ENCODE data around the gene NSD1.
"Not testable (repeated sequence)": the region's sequence is repeated elsewhere in the genome, so short reads cannot be mapped to it uniquely, and the experiment has no call there.

The NSD1 gene

GRCh38 chr5:177175336-177175735, 41.8 kb downstream of the NSD1 start:
- no peak for DNase-seq (ENCODE audit: low read depth in 2 of 2)

- DNase-seq (ENCODE audit: low read depth in 2 of 2) = no peak
Measured at GRCh38 chr5:177176175-177176711, 42.7 kb downstream of the NSD1 start.

DNA sequence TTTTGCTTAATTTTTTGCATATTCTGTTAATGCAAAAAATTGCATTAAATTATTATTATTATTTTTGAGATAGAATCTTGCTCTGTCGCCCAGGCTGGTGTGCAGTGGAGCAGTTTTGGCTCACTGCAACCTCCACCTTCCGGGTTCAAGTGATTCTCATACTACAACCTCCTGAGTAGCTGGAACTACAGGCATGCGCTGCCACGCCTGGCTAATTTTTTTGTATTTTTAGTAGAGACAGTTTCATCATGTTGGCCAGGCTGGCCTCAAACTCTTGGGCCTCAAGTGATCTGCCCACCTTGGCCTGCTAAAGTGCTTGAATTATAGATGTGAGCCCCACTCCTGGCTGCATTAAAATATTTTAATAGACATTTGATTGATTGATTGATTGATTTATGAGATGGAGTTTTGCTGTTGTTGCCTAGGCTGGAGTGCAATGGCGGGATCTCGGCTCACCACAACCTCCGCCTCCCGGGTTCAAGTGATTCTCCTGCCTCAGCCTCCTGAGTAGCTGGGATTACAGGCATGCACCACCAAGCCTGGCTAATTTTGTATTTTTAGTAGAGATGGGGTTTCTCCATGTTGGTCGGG, 44.4 kb downstream of the NSD1 start:
- DNase-seq (ENCODE audit: low read depth in 2 of 2) = not testable (repeated sequence)

- DNase-seq (ENCODE audit: low read depth in 2 of 2) = no peak
Measured at GRCh38 chr5:177178733-177179304, 45.2 kb downstream of the NSD1 start.

DNA sequence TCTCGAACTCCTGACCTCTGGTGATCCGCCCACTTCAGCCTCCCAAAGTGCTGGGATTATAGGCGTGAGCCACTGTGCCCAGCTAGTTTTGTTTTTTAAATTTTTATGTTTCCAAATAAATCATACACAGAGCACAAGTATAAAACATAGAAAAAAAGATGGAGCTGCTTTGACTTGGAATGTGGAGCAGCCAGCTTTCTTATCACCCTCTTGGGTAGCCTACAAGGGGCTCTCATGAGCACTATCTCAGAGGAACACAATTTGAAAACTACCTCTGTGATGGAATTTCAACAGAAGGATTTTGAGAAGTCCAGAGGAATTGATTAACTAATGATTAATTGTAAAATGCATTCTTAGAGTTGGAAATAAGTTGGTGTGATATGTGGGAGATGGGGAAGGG, 45.9 kb downstream of the NSD1 start:
- no peak for DNase-seq (ENCODE audit: low read depth in 2 of 2)

- DNase-seq (ENCODE audit: low read depth in 2 of 2) = no peak
Measured at GRCh38 chr5:177183142-177183541, 49.6 kb downstream of the NSD1 start.

GRCh38 chr5:177183766-177184360, 50.3 kb downstream of the NSD1 start:
- DNase-seq (ENCODE audit: low read depth in 2 of 2) = no peak

DNA sequence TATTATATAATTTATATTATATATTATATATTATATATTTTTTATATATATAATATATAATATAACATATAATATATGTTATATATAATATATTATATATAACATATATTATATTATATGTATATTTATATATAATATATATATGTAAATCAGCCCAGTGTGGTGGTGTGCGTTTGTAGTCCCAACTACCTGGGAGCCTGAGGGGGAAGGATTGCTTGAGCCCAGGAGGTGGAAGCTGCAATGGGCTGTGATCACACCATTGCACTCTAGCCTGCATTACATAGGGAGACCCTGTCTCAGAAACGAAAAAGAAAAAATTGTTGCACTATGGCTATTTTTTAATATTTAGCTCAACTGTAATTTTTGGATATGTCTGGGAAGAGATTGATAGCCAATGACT, 52.4 kb downstream of the NSD1 start:
- no peak for DNase-seq (ENCODE audit: low read depth in 2 of 2)

- no peak for DNase-seq (ENCODE audit: low read depth in 2 of 2)
Measured at GRCh38 chr5:177186645-177187044, 53.1 kb downstream of the NSD1 start.

- DNase-seq (ENCODE audit: low read depth in 2 of 2) = no peak
Measured at GRCh38 chr5:177188775-177189174, 55.2 kb downstream of the NSD1 start.

DNA sequence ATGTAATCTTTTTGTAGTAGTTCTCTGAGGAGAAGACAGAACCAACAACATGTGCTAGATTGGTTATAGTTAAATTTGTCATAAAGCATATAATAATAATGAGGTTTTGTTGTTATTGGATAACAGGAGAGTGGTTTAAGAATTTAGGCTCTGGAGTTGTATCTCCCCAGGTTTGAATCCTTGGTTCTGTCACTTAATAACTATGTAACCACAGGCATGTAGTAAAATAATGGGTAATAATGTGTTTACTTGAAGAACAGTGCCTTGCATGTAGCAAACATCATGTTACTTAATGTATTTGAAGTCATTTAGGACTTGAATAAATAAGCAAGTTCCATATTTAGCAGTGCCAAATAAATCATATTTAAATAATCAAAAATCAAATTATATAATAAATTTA, 55.8 kb downstream of the NSD1 start:
- no peak for DNase-seq (ENCODE audit: low read depth in 2 of 2)

GRCh38 chr5:177189965-177190364, 56.4 kb downstream of the NSD1 start:
- DNase-seq (ENCODE audit: low read depth in 2 of 2) = no peak

DNA sequence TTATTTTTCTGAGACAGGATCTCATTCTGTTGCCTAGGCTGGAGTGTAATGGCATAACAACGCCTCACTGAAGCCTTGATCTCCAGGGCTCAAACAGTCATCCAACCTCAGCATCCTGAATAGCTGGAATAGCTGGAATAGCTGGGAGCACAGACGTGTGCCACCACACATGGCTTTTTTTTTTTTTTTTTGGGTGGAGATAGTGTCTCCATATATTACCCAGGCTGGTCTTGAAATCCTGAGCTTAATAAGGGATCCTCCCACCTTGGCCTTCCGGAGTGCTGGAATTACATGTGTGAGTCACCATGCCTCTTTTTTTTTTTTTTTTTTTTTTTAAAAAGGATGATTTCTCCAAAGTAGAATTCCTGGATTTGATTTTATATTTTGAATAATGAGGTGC, 60.7 kb downstream of the NSD1 start:
- no peak for DNase-seq (ENCODE audit: low read depth in 2 of 2)

DNA sequence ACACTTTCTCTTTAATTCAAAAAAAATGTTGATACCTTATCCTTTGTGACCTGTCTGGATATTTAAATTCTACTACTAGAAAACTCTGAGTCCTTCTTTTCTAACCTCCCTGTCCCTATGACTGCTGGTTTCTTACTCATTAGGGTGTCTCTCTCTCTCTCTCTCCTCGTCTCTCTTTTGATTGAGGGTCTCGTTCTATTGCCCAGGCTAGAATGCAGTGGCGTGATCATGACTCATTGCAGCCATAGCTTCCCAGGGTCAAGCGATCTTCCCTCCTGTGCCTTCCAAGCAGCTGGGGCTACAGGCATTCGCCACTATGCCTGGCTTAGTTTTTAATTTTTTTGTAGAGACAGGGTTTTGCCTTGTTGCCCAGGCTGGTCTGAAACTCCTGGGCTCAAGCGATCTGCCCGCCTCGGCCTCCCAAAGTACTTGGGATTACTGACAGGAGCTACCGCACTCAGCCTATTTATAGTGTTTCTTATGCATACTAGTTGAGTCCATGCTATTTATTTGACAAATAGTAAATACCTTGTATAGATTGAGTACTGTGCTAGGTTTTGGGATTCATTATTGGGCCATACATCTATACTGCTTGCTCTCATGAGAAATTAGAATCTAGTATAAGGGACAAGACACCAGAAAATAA, 61.9 kb downstream of the NSD1 start:
- no peak for DNase-seq (ENCODE audit: low read depth in 2 of 2)

DNA sequence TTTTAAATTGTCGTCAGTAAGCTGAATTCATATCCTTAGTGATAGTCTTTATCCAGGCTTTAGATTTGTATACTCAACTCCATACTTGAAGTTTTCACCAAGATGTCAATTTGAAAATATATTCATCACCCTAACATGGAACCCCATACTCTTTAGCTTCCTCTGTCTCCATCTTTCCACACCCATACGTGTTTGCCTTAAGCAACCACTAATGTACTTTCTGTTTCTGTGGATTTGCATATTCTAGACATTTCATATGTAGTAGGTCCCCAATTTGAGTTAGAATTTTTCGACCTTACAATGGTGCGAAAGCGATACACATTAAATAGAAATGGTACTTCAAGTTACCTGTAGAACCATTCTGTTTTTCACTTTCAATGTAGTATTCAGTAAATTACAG, 65.2 kb downstream of the NSD1 start:
- no peak for DNase-seq (ENCODE audit: low read depth in 2 of 2)

GRCh38 chr5:177204281-177204680, 70.7 kb downstream of the NSD1 start:
- no peak for DNase-seq (ENCODE audit: low read depth in 2 of 2)

DNA sequence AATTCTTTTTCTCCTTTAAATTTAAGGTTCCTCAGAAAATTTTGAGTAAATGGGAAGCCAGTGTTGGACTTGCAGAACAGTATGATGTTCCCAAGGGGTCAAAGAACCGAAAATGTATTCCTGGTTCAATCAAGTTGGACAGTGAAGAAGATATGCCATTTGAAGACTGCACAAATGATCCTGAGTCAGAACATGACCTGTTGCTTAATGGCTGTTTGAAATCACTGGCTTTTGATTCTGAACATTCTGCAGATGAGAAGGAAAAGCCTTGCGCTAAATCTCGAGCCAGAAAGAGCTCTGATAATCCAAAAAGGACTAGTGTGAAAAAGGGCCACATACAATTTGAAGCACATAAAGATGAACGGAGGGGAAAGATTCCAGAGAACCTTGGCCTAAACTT, 76.0 kb downstream of the NSD1 start:
- DNase-seq (ENCODE audit: low read depth in 2 of 2) = no peak

DNA sequence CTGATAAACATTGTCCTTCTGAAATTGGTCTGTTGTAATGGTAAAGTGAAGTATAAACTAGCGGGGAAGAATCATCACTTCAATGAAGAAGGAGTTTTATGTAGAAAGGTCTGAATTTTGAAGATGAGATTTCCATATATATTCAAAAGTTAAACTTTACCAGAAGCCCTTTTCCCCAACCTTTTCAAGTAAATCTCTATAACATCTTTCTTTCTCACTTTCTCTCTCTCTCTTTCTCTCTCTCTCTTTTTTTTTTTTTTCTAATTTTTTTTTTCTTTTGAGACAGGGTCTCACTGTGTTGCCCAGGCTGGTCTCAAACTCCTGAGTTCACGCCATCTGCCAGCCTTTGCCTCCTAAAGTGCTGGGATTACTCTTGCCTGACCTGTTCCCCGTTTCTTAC, 78.7 kb downstream of the NSD1 start:
- no peak for DNase-seq (ENCODE audit: low read depth in 2 of 2)

GRCh38 chr5:177220576-177220975, 87.0 kb downstream of the NSD1 start:
- DNase-seq (ENCODE audit: low read depth in 2 of 2) = no peak

GRCh38 chr5:177222269-177222668, 88.7 kb downstream of the NSD1 start:
- no peak for DNase-seq (ENCODE audit: low read depth in 2 of 2)

DNA sequence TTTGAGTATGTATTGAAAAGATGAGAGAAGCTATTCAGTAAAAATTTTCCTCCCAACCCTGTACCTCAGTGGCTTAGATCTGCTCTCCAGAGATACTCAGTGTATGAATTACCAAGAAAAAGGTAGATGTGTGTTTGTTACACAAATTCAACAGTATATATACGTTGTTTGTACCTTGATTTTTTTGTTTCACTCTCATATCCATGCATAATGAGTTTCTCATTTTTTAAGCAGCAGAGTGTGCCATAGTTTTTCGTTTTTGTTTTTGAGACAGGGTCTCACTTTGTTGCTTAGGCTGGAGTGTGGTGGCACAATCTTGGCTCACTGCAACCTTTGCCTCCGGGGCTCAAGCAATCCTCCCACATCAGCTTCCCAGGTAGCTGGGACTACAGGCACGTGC, 92.2 kb downstream of the NSD1 start:
- DNase-seq (ENCODE audit: low read depth in 2 of 2) = no peak

DNA sequence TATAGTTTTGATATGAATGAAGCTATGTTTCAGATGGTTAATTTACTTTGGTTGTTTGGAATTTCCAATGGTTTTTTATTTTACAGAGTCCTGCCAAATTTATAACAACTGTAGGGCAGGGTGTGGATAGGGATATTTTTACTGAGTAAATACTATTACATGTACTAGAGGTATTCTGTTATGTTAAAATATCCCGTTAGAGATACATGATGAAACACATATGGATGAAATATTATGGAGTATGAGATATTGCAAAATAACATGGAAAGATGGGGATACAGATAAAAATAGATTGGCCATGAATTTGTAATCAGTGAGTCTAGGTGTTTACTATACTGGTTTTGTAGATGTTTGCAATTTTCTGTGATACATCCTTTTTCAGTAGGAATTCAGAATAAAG, 93.3 kb downstream of the NSD1 start:
- no peak for DNase-seq (ENCODE audit: low read depth in 2 of 2)

GRCh38 chr5:177228751-177229150, 95.2 kb downstream of the NSD1 start:
- no peak for DNase-seq (ENCODE audit: low read depth in 2 of 2)

Data from stimulated activated CD4-positive, alpha-beta T cell treated with anti-CD3 and anti-CD28 coated beads, Interleukin-15, amount 100 ng/mL, for 48 hours (primary cell).